CD14-positive monocyte (primary cell): ENCODE data around the gene AIF1. TPM values are rescaled to one million over a fixed set of nuclear protein-coding genes. Genes with fewer than 3 reads are reported as not detected.

Experiments
- DNase-seq, 3 donors: peaks; one replicate each; pipeline ENCODE4 v3.0.0-alpha.2; 2011 to 2022
- H2AFZ ChIP-seq: 2 replicates; pipeline ENCODE4 v1.6.0; 2012; ENCODE audit warnings: mild to moderate bottlenecking, low read depth, low read length, inconsistent platforms; ENCODE audit not compliant: insufficient read depth, poor library complexity, severe bottlenecking
- H3K27ac ChIP-seq, 2 donors: 1 replicate in 1 of 2; 2 replicates in 1 of 2; pipeline ENCODE4 v1.5.1; 2012 to 2013; ENCODE audit warnings: low read length in 2 of 2, control low read depth in 1 of 2, inconsistent platforms in 1 of 2, low read depth in 1 of 2, mild to moderate bottlenecking in 1 of 2
- H3K27me3 ChIP-seq, 2 donors: one replicate each; pipeline versions ENCODE4 v1.6.0 to v1.6.1; 2011 to 2013; ENCODE audit warnings: low read length in 2 of 2; ENCODE audit not compliant: control insufficient read depth in 2 of 2, insufficient read depth in 2 of 2
- H3K36me3 ChIP-seq, 2 donors: replicated peaks in 1 of 2; 1 replicate in 1 of 2; 2 replicates in 1 of 2; pipeline versions ENCODE4 v1.5.1 to v1.6.1; 2012 to 2013; ENCODE audit warnings: low read length in 2 of 2, control low read depth in 1 of 2, inconsistent platforms in 1 of 2, mild to moderate bottlenecking in 1 of 2; ENCODE audit not compliant: insufficient read depth in 2 of 2, control insufficient read depth in 1 of 2
- H3K4me1 ChIP-seq, 2 donors: 1 replicate in 1 of 2; 2 replicates in 1 of 2; pipeline versions ENCODE4 v1.5.1 to v1.6.1; 2012 to 2013; ENCODE audit warnings: low read length in 2 of 2, control low read depth in 1 of 2, inconsistent platforms in 1 of 2, mild to moderate bottlenecking in 1 of 2, moderate library complexity in 1 of 2; ENCODE audit not compliant: insufficient read depth in 2 of 2, control insufficient read depth in 1 of 2
- H3K4me2 ChIP-seq: replicated peaks from 2 replicates; pipeline ENCODE3; 2012; ENCODE audit warnings: low read length, moderate library complexity, mild to moderate bottlenecking; ENCODE audit not compliant: poor library complexity, severe bottlenecking; ENCODE audit errors: extremely low read depth
- H3K4me3 ChIP-seq, 3 experiments: fragments of 200-600 bp in 1 of 3; sonication (generic) in 1 of 3; replicated peaks in 1 of 3; 1 replicate in 2 of 3; 2 replicates in 1 of 3; pipeline ENCODE4 v1.5.1; 2011 to 2013; ENCODE audit warnings: low read length in 3 of 3, mild to moderate bottlenecking in 3 of 3, control low read depth in 2 of 3, low read depth in 2 of 3, inconsistent platforms in 1 of 3, moderate library complexity in 1 of 3
- H3K79me2 ChIP-seq: 2 replicates; pipeline ENCODE4 v1.6.0; 2012; ENCODE audit warnings: mild to moderate bottlenecking, control low read depth, inconsistent platforms, low read length, moderate library complexity; ENCODE audit not compliant: insufficient read depth
- H3K9ac ChIP-seq: 2 replicates; pipeline ENCODE4 v1.6.0; 2017; ENCODE audit warnings: low read length, mild to moderate bottlenecking; ENCODE audit not compliant: insufficient read depth, poor library complexity, severe bottlenecking
- H3K9me3 ChIP-seq, 2 donors: replicated peaks in 1 of 2; 1 replicate in 1 of 2; 2 replicates in 1 of 2; pipeline versions ENCODE4 v1.5.1 to v1.6.1; 2012 to 2013; ENCODE audit warnings: low read length in 2 of 2, control low read depth in 1 of 2; ENCODE audit not compliant: control insufficient read depth in 1 of 2, insufficient read depth in 1 of 2
- H4K20me1 ChIP-seq: 2 replicates; pipeline ENCODE4 v1.6.0; 2012; ENCODE audit warnings: mild to moderate bottlenecking, low read length, control low read depth, moderate library complexity; ENCODE audit not compliant: insufficient read depth
- H3K27ac Mint-ChIP-seq, 7 donors: one replicate each; pipeline ENCODE4 v1.8.0; 2020; ENCODE audit warnings: mild to moderate bottlenecking in 7 of 7, mixed read lengths in 7 of 7, moderate library complexity in 6 of 7, inconsistent platforms in 2 of 7
- H3K27me3 Mint-ChIP-seq, 3 donors: one replicate each; pipeline ENCODE4 v1.8.0; 2021 to 2022; ENCODE audit warnings: low read depth in 3 of 3, mild to moderate bottlenecking in 3 of 3, mixed read lengths in 3 of 3, moderate library complexity in 3 of 3, inconsistent platforms in 1 of 3
- H3K36me3 Mint-ChIP-seq, 2 donors: one replicate each; pipeline ENCODE4 v1.8.0; 2020; ENCODE audit warnings: mixed read lengths in 2 of 2, inconsistent platforms in 1 of 2, mild to moderate bottlenecking in 1 of 2
- H3K4me1 Mint-ChIP-seq: one replicate; pipeline ENCODE4 v1.8.0; 2020; ENCODE audit warnings: mild to moderate bottlenecking, mixed read lengths
- H3K4me3 Mint-ChIP-seq, 2 donors: one replicate each; pipeline ENCODE4 v1.8.0; 2020; ENCODE audit warnings: mild to moderate bottlenecking in 2 of 2, mixed read lengths in 2 of 2, moderate library complexity in 1 of 2
- H3K9me3 Mint-ChIP-seq, 7 donors: one replicate each; pipeline ENCODE4 v1.8.0; 2020 to 2022; ENCODE audit warnings: mixed read lengths in 7 of 7, mild to moderate bottlenecking in 6 of 7, moderate library complexity in 6 of 7, inconsistent platforms in 2 of 7
- WGBS: methylation state at CpG from one replicate; pipeline ENCODE4 v1.1.5; 2013; ENCODE audit warnings: missing lambda C conversion rate; ENCODE audit not compliant: insufficient coverage; 5-methylcytosine and 5-hydroxymethylcytosine counted together
- intact Hi-C, 2 donors: fragments of 100-400 bp; cut with micrococcal nuclease; formaldehyde crosslinking; loops; one replicate each; pipeline versions ENCODE4 v1.15.0 to v1.15.1; 2023
- polyA plus RNA-seq, 3 donors: library from polyadenylated mRNA; depleted of rRNA in 1 of 3; unstranded in 2 of 3; stranded (reverse) in 1 of 3; fragments of 300-500 nt in 2 of 3; fragments of >200 nt in 1 of 3; fragmentation: Illumina TruSeq in 2 of 3; gene quantifications; 1 replicate in 2 of 3; 2 replicates in 1 of 3; pipeline ENCODE4 v1.2.3, GENCODE V29; 2012 to 2021
- TF ChIP-seq, protein P1 (sequence below): fragments of 200-600 bp; IDR thresholded peaks from one replicate; pipeline ENCODE4 v1.8.0; 2022; ENCODE audit warnings: antibody characterized with exemption, mild to moderate bottlenecking

Gene AIF1
- polyA plus RNA-seq, 3 donors = 952 to 2,310 (median 2,275) TPM

DNA sequence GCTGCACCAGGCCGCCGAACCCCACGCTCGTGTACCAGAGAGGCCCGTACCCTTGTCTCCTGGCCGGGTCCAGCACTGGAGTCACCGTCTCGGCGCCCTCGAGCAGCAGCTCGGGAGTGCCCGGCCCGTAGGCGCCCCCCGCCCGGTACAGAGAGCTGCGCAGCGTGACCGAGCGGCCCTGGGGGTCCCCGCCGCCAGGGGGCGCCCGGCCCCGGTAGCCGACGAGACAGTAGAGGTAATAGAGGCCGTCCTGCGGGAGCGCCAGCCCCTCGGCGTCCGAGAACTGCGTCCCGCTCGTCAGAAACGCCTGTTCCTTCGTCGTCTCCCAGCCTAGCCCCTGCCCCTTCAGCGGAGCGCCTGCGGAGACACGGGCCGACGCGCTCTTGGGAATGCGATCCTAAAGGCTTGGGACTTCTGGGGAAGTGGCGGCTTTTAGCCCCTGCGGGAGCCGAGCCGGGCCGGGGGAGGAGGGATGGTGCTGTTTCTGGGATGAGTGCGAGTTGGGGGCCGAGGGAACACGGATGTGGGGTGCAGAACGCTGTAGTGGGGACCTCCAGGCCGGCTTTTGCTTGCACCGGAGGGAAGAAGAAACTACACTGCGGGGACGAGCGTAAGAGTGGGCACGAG, 34.1 kb upstream of the AIF1 start:
- H3K4me1 Mint-ChIP-seq = peaks cover 88% of the 10 kb centered on the region
- under 1% methylated on average over 56 of the region's 62 CpGs for WGBS
- TF ChIP-seq, protein P1, sequence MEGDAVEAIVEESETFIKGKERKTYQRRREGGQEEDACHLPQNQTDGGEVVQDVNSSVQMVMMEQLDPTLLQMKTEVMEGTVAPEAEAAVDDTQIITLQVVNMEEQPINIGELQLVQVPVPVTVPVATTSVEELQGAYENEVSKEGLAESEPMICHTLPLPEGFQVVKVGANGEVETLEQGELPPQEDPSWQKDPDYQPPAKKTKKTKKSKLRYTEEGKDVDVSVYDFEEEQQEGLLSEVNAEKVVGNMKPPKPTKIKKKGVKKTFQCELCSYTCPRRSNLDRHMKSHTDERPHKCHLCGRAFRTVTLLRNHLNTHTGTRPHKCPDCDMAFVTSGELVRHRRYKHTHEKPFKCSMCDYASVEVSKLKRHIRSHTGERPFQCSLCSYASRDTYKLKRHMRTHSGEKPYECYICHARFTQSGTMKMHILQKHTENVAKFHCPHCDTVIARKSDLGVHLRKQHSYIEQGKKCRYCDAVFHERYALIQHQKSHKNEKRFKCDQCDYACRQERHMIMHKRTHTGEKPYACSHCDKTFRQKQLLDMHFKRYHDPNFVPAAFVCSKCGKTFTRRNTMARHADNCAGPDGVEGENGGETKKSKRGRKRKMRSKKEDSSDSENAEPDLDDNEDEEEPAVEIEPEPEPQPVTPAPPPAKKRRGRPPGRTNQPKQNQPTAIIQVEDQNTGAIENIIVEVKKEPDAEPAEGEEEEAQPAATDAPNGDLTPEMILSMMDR = peak; percentile 97
- Histone ChIP-seq H3K9ac (peak overlapping the region; percentile 71), H3K27me3 (no peaks in the 10 kb centered on the region), H4K20me1 (peaks cover 36% of the 10 kb centered on the region), H3K27ac (peak overlapping the region; percentile 66 to 75), H3K4me1 (peaks cover 83 to 94% of the 10 kb centered on the region in 2 donors), H3K36me3 (peaks cover 18 to 25% of the 10 kb centered on the region in 2 donors), H3K4me2 (peak overlapping the region; percentile 98), H3K4me3 (peak overlapping the region; percentile 83 to 94 (median 84)), H2AFZ (peak overlapping the region; percentile 88), H3K9me3 (no peaks in the 10 kb centered on the region), H3K79me2 (peaks cover 67% of the 10 kb centered on the region)
- peak overlapping the region; percentile 95 to 99 for H3K4me3 Mint-ChIP-seq
- peak overlapping the region; percentile 86 to 96 (median 93) for H3K27ac Mint-ChIP-seq
- peaks cover 0 to 1% (median 1%) of the 10 kb centered on the region in 3 donors for H3K27me3 Mint-ChIP-seq
- peaks cover 30 to 36% of the 10 kb centered on the region in 2 donors for H3K36me3 Mint-ChIP-seq
- intact Hi-C loops = loop anchor here in 1 of 2 donors (2.0 kb wide), 1 partner anchor 16 kb away; no protein-coding TSS in a partner anchor
- H3K9me3 Mint-ChIP-seq = peaks cover 0 to 5% (median 0%) of the 10 kb centered on the region in 7 donors
- DNase-seq = peak; percentile 77 to 83 (median 79)

DNA sequence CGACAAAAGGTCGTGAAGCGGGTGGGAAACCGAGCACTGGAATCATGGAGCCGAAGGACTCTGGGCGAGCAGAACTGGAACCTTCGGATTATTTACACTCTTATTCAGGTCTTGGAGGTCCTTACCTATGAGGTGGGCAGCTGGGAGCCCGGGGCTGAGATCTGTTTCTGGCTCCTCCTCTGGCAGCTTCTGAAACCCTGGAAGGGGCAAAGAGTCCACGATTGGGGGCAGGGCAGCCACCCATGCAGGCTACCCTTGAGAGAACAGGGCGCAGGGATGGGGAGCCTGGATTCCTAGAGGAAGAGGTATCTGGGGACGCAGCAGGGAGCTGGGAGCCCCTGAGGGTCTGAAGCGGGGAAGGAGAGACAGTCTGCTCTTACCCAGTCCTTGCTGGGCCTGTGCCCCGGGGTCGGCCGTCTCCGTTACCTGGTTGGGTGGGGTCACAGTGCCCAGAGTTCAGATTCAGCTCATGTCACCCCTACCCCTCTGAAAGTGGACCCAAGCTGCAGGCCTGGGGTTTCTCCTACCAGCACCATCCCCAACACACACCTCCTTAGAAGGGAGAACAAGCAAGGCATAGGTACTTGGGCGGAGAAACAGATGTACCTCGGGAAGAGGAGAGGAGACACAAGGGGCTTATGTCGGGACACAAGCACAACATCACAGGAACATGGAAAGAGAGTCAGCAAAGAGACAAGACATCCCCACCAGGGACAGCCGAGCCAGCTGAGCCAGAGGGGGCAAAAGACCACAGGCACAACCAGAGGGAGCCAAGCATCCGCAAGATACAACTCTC, 33.4 kb upstream of the AIF1 start:
- peaks cover 28% of the 10 kb centered on the region for H4K20me1 ChIP-seq
- peak overlapping the region; percentile 88 for H2AFZ ChIP-seq
- peak overlapping the region; percentile 66 to 75 for H3K27ac ChIP-seq
- WGBS = 10% methylated on average over 14 of the region's 21 CpGs
- Mint-ChIP-seq H3K9me3 (peaks cover 0 to 5% (median 0%) of the 10 kb centered on the region in 7 donors), H3K36me3 (peaks cover 23 to 31% of the 10 kb centered on the region in 2 donors), H3K4me1 (peaks cover 87% of the 10 kb centered on the region), H3K27me3 (peaks cover 0 to 1% (median 1%) of the 10 kb centered on the region in 3 donors), H3K4me3 (peak overlapping the region; percentile 95 to 99), H3K27ac (peak overlapping the region; percentile 86 to 96 (median 92))
- peaks cover 82 to 94% of the 10 kb centered on the region in 2 donors for H3K4me1 ChIP-seq
- no peaks in the 10 kb centered on the region for H3K9me3 ChIP-seq
- peaks cover 18 to 24% of the 10 kb centered on the region in 2 donors for H3K36me3 ChIP-seq
- peak overlapping the region; percentile 71 for H3K9ac ChIP-seq
- intact Hi-C loops = loop anchor here in 1 of 2 donors (2.0 kb wide), 1 partner anchor 15 kb away; no protein-coding TSS in a partner anchor
- no peaks in the 10 kb centered on the region for H3K27me3 ChIP-seq
- DNase-seq = peak in 1 of 3 donors; percentile 11
- peak overlapping the region; percentile 83 to 94 (median 84) for H3K4me3 ChIP-seq
- H3K4me2 ChIP-seq = peak overlapping the region; percentile 98
- H3K79me2 ChIP-seq = peaks cover 61% of the 10 kb centered on the region
- TF ChIP-seq, protein P1 = no peak
